ENCODE data around the gene ENDOV.

The ENDOV gene

GRCh38 chr17:80449930-80450576 lies 35.1 kb downstream of the ENDOV start:
- DNase-seq (ENCODE audit: low read depth, low spot score): no peak

- no peak for DNase-seq (ENCODE audit: low read depth, low spot score)
Measured at GRCh38 chr17:80451104-80451775, 36.3 kb downstream of the ENDOV start.

- no peak for DNase-seq (ENCODE audit: low read depth, low spot score)
Measured at GRCh38 chr17:80452173-80452915, 37.4 kb downstream of the ENDOV start.

GRCh38 chr17:80453126-80453997 lies 38.4 kb downstream of the ENDOV start:
- no peak for DNase-seq (ENCODE audit: low read depth, low spot score)

GRCh38 chr17:80453998-80454556 lies 39.1 kb downstream of the ENDOV start:
- DNase-seq (ENCODE audit: low read depth, low spot score): no peak

- DNase-seq (ENCODE audit: low read depth, low spot score): peak; percentile 80
Measured at GRCh38 chr17:80454557-80455335, 39.8 kb downstream of the ENDOV start.

- DNase-seq (ENCODE audit: low read depth, low spot score): no peak
Measured at GRCh38 chr17:80455336-80455710, 40.4 kb downstream of the ENDOV start.

- DNase-seq (ENCODE audit: low read depth, low spot score): no peak
Measured at GRCh38 chr17:80455784-80456183, 40.8 kb downstream of the ENDOV start.

- DNase-seq (ENCODE audit: low read depth, low spot score): no peak
Measured at GRCh38 chr17:80456465-80457235, 41.7 kb downstream of the ENDOV start.

- DNase-seq (ENCODE audit: low read depth, low spot score): no peak
Measured at GRCh38 chr17:80457236-80457856, 42.4 kb downstream of the ENDOV start.

- no peak for DNase-seq (ENCODE audit: low read depth, low spot score)
Measured at GRCh38 chr17:80458016-80458415, 43.0 kb downstream of the ENDOV start.

- DNase-seq (ENCODE audit: low read depth, low spot score): no peak
Measured at GRCh38 chr17:80459234-80459633, 44.3 kb downstream of the ENDOV start.

GRCh38 chr17:80460429-80460834 lies 45.5 kb downstream of the ENDOV start:
- DNase-seq (ENCODE audit: low read depth, low spot score): no peak

GRCh38 chr17:80461528-80462160 lies 46.7 kb downstream of the ENDOV start:
- no peak for DNase-seq (ENCODE audit: low read depth, low spot score)

GRCh38 chr17:80463784-80464400 lies 48.9 kb downstream of the ENDOV start:
- no peak for DNase-seq (ENCODE audit: low read depth, low spot score)

- no peak for DNase-seq (ENCODE audit: low read depth, low spot score)
Measured at GRCh38 chr17:80464486-80464885, 49.5 kb downstream of the ENDOV start.

- no peak for DNase-seq (ENCODE audit: low read depth, low spot score)
Measured at GRCh38 chr17:80465327-80465974, 50.5 kb downstream of the ENDOV start.

- no peak for DNase-seq (ENCODE audit: low read depth, low spot score)
Measured at GRCh38 chr17:80466188-80466705, 51.3 kb downstream of the ENDOV start.
